ENCODE measurements around the gene DHX32.

DHX32 gene

DNA sequence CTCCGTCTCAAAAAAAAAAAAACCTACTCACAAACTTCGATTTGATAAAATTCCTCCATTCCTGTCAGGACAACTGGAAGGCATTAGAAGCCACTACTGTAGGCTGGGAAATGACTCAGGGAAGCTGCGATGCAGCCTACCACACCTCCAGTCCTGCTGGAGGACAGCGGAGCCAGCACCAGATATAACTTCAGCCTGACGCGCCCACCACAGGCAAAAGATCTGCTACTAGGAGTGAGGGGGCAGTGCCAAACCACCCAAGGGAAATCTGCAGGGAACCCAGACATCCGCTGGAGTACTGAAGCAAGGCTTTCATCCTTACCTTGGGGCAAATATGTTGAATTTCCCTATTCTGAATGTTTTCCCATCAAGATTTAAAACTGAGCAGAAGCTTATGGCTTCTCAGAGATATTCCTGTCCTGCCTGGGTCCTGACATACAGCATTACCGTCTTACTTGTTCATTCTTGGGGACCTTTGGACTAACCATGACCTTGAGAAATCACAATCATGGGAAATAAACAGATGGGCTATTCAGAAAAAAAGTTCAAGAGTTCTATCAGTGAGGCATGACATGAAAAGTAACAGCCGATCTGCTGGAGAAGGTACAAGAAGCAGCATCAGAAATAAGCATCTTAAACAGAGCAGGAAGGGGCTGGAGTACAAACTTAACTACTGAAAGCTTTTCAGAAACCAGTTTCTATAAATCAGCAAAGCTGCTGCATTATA is 37.3 kb downstream of the DHX32 start:
- TF ChIP-seq FOXP2 (optimal IDR thresholded peaks at IDR 0.05; ENCODE audit: borderline replicate concordance, extremely low read depth, extremely low read length, insufficient read depth) (no peak), POLR2AphosphoS5 (IDR thresholded peaks at IDR 0.05; ENCODE audit: low read depth, low read length) (no peak), TAF1 (IDR thresholded peaks at IDR 0.05; ENCODE audit: borderline replicate concordance, insufficient read depth, low read length) (no peak), SIN3A (IDR thresholded peaks at IDR 0.05; ENCODE audit: borderline replicate concordance, insufficient read depth, low read length) (no peak)
- TF ChIP-seq, protein P1, sequence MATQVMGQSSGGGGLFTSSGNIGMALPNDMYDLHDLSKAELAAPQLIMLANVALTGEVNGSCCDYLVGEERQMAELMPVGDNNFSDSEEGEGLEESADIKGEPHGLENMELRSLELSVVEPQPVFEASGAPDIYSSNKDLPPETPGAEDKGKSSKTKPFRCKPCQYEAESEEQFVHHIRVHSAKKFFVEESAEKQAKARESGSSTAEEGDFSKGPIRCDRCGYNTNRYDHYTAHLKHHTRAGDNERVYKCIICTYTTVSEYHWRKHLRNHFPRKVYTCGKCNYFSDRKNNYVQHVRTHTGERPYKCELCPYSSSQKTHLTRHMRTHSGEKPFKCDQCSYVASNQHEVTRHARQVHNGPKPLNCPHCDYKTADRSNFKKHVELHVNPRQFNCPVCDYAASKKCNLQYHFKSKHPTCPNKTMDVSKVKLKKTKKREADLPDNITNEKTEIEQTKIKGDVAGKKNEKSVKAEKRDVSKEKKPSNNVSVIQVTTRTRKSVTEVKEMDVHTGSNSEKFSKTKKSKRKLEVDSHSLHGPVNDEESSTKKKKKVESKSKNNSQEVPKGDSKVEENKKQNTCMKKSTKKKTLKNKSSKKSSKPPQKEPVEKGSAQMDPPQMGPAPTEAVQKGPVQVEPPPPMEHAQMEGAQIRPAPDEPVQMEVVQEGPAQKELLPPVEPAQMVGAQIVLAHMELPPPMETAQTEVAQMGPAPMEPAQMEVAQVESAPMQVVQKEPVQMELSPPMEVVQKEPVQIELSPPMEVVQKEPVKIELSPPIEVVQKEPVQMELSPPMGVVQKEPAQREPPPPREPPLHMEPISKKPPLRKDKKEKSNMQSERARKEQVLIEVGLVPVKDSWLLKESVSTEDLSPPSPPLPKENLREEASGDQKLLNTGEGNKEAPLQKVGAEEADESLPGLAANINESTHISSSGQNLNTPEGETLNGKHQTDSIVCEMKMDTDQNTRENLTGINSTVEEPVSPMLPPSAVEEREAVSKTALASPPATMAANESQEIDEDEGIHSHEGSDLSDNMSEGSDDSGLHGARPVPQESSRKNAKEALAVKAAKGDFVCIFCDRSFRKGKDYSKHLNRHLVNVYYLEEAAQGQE (IDR thresholded peaks at IDR 0.05; ENCODE audit: insufficient read depth in 1 of 2, low read depth in 2 of 2, low read length in 2 of 2) = no peak

DNA sequence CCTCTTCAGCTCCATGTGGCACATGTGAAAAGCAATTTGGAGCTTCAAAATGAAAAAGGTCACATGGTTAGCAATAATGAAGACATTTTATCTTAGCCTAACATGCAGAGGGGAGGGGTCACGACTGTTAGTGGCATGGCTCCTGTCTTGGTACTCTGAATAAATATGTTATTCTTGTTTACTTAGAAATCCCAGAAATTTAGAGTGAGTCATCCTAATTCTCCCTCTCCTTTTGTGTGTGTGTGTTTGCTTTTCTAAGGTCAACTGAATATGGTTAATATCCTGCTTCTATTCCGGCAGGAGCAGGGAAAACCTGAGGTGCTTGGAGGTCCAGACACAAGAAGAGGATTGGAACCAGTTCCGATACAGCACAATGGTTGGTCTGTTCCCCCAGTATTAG is 40.1 kb downstream of the DHX32 start:
- TF ChIP-seq, protein P1 (IDR thresholded peaks at IDR 0.05; ENCODE audit: insufficient read depth in 1 of 2, low read depth in 2 of 2, low read length in 2 of 2) = no peak
- no peak for TF ChIP-seq POLR2AphosphoS5 (IDR thresholded peaks at IDR 0.05; ENCODE audit: low read depth, low read length)
- TF ChIP-seq FOXP2 (optimal IDR thresholded peaks at IDR 0.05; ENCODE audit: borderline replicate concordance, extremely low read depth, extremely low read length, insufficient read depth) = no peak
- no peak for TF ChIP-seq SIN3A (IDR thresholded peaks at IDR 0.05; ENCODE audit: borderline replicate concordance, insufficient read depth, low read length)
- TF ChIP-seq TAF1 (IDR thresholded peaks at IDR 0.05; ENCODE audit: borderline replicate concordance, insufficient read depth, low read length) = no peak

DNA sequence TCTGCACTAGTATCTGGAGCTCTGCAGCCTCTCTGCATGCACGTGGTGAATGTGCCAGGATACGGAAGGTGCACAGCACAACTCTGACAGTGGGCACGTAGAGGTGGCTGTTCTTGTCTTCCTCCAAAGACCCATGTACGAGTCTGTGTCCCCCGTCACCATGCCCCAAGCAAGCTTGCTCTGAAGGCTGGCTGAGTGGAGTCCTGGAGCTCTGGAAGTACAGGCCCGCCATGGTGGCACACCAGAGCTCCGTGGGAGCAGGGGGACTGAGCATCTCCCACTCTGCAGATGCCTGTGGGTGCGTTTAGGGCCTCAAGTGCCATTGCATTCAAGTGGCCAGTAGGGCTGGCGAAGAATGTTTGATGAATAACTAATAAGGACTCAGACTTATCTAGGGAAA is 40.7 kb downstream of the DHX32 start:
- TF ChIP-seq, protein P1 (IDR thresholded peaks at IDR 0.05; ENCODE audit: insufficient read depth in 1 of 2, low read depth in 2 of 2, low read length in 2 of 2) = no peak
- no peak for TF ChIP-seq FOXP2 (optimal IDR thresholded peaks at IDR 0.05; ENCODE audit: borderline replicate concordance, extremely low read depth, extremely low read length, insufficient read depth)
- no peak for TF ChIP-seq TAF1 (IDR thresholded peaks at IDR 0.05; ENCODE audit: borderline replicate concordance, insufficient read depth, low read length)
- no peak for TF ChIP-seq POLR2AphosphoS5 (IDR thresholded peaks at IDR 0.05; ENCODE audit: low read depth, low read length)
- TF ChIP-seq SIN3A (IDR thresholded peaks at IDR 0.05; ENCODE audit: borderline replicate concordance, insufficient read depth, low read length) = no peak

DNA sequence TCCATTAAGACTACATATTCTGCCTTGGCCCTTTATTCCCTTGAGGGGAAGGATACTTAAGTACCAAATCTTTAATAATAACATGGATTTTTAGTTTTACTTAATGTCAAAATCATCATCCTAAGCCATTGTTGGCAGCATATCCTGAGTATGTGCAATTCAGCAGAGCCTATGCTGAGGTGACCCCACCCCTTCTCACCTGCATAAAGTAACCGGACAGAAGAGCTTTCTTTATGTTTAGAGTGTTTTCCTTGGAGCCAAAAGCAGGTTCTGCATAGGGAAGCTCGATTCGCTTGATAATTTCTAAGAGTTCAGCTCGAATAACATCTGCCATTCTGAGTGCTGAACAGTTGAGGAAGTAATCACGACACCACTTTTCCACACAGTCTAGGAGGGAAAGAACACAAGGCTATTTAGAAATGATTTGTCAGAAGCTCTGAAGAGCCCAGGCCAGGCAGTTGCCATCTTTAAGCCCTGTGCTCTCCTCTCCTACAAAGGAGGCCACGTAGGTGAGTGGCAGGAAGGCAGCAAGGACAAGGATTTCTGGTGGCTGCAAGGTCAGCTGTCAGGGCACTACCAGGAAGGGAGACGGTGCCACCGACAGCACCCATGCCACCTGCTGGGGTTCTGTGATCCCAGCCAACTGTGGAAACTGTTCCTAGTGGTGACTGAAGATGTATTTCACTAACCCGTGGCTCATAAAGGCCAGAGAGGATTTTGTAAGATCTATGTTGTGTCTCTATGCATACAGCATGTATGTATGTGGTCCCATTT is 42.1 kb downstream of the DHX32 start:
- TF ChIP-seq, protein P1 (IDR thresholded peaks at IDR 0.05; ENCODE audit: insufficient read depth in 1 of 2, low read depth in 2 of 2, low read length in 2 of 2) = no peak
- TF ChIP-seq TAF1 (IDR thresholded peaks at IDR 0.05; ENCODE audit: borderline replicate concordance, insufficient read depth, low read length) (no peak), POLR2AphosphoS5 (IDR thresholded peaks at IDR 0.05; ENCODE audit: low read depth, low read length) (no peak), SIN3A (IDR thresholded peaks at IDR 0.05; ENCODE audit: borderline replicate concordance, insufficient read depth, low read length) (no peak), FOXP2 (optimal IDR thresholded peaks at IDR 0.05; ENCODE audit: borderline replicate concordance, extremely low read depth, extremely low read length, insufficient read depth) (no peak)

Data from PFSK-1 (cell line).